NCI-H146 (cell line): ENCODE data around the gene MDH2.
A peak's percentile ranks its signal among the peaks of the same experiment; 100 is the strongest.
"Not testable (repeated sequence)": the region's sequence is repeated elsewhere in the genome, so short reads cannot be mapped to it uniquely, and the experiment has no call there.

Experiments used
- DNase-seq: peaks from one replicate; lab custom pipeline; 2025; lab: John Stamatoyannopoulos, UW

Gene MDH2

GRCh38 chr7:76047811-76048667 lies at the start of gene MDH2, which contains the start of gene STYXL1:
MDH2 (plus strand) TSS chr7:76048106; CDS start chr7:76048161, 55 bp downstream.
STYXL1 (minus strand) TSS chr7:76048000; CDS start chr7:76030523, 17,477 bp downstream.
- peak; percentile 97 for DNase-seq

DNA sequence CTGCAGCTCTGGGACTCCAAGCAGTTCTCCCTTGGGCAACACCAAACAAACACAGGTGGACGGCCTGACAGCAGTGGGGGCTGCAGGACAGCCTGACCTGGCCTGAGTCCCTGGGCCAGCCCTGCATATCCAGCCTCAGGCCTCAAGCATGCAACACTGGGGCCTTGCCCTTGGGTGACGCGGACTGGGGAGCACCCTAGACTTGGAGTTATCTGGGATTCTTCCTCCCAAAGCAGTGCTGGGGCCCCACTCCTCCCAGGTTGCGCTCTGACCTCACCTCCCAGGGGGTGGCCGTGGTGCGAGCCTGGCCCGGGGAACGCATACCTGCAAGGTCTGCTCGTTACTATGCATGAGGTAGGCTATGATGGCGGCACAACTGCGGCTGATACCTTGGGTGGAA lies 47.3 kb upstream of the MDH2 start:
- DNase-seq, result no peak

- no peak for DNase-seq
These were observed 45.8 kb upstream of the MDH2 start for GRCh38 chr7:76002139-76002538.

GRCh38 chr7:76002822-76003221 lies 45.1 kb upstream of the MDH2 start:
- DNase-seq, result no peak

- no peak for DNase-seq
These were observed 44.6 kb upstream of the MDH2 start for GRCh38 chr7:76003351-76003750.

- DNase-seq, result not testable (repeated sequence)
These were observed 42.9 kb upstream of the MDH2 start for GRCh38 chr7:76005004-76005403.

DNA sequence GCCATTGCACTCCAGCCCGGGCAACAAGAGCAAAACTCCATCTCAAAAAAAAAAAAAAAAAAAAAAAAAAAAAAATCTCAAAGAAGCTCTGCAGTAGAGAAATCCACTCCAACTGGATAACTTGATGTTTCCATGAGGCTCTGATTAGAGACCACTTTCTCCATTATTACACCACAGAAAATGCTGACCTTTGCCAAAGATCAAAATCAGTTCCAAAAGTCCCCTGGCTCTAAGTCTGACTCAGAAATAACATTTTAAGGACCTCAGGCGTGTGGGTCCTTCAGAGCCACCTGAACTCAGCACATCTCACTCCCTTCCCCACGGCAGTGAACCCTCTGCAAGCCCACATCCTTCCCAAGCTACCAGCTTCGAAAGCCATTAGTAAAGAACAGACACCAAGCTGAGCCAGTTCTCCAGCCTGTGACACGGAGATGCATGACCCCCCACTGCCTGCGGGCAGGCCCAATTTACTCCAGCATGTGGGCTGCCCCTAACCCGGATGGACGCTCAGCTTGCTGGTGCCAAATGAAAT lies 39.7 kb upstream of the MDH2 start:
- DNase-seq, result no peak

GRCh38 chr7:76009672-76010600 lies 38.0 kb upstream of the MDH2 start:
- DNase-seq, result no peak

- DNase-seq, result no peak
These were observed 36.5 kb upstream of the MDH2 start for GRCh38 chr7:76011442-76011861.

DNA sequence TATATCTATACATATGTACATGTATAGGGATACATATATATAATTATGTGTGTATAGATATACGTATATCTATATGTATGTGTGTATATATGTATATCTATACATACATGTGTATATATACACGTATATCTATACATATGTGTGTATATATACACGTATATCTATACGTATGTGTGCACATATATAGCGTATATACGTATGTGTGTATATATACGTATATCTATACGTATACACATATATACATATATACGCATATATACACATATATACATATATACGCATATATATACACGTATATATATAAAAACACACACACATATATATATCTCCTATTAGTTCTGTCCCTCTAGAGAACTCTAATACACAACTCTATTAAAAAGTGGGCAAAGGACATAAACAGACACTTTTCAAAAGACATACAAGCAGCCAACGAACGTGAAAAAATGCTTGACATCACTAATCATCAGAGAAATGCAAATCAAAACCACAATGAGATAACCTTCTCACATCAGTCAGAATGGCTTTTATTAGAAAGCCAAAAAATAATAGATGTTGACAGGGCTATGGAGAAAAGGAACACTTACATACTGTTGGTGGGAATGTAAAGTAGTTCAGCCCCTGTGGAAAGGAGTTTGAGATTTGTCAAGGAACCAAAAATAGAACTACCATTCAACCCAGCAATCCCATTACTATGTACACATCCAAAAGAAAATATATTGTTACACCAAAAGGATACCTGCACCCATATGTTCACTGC lies 31.5 kb upstream of the MDH2 start:
- no peak for DNase-seq

DNA sequence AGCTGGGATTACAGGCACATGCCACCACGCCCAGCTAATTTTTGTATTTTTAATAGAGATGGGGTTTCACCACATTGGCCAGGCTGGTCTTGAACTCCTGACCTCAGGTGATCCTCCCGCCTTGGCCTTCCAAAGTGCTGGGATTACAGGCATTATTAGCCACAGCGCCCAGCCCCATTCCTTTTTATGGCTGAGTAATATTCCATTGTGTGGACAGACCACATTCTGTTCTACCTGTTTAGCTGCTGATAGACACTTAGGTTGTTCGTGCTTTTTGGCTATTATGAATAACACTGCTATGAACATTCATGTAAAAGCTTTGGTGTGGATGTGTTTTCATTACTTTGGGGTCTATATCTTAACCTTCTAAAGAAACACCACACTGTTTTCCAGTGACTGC lies 29.4 kb upstream of the MDH2 start:
- not testable (repeated sequence) for DNase-seq

- DNase-seq, result peak; percentile 60
These were observed 27.7 kb upstream of the MDH2 start for GRCh38 chr7:76020031-76020714.

- DNase-seq, result no peak
These were observed 25.7 kb upstream of the MDH2 start for GRCh38 chr7:76022026-76022780.

DNA sequence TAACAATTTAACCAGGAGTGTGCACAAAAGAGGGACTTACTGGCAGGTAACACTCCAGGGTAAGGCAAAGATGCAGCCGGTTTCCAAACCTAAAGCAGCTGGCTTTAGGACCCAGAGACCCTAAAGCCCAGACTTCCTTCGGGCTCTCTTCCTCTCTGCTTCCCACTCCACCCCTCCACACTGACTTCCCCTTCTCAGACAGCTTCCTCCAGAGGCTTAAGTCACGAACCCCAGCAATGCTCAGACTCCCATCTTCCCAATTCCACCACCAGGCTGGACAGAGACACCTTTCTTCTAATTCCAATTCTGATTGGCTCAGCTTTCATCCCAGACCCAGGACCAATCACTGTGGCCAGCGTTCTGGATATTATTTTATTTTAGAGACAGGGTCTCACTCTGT lies 24.9 kb upstream of the MDH2 start:
- DNase-seq, result no peak

DNA sequence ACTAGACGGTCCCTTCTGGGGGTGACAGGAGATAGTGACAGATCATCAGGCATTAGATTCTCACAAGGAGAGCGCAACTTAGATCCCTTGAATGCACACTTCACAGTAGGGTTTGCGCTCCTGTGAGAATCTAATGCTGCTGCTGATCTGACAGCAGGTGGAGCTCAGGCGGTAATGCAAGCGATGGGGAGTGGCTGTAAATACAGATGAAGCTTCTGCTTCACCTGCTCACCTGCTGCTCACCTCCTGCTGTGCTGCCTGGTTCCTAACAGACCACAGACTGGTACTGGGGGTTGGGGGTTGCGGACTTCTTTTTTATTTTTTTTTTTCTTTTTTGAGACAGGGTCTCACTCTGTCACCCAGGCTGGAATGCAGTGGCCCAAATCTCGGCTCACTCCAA lies 18.2 kb upstream of the MDH2 start:
- DNase-seq, result peak; percentile 80

- no peak for DNase-seq
These were observed 15.9 kb upstream of the MDH2 start for GRCh38 chr7:76031964-76032363.

DNA sequence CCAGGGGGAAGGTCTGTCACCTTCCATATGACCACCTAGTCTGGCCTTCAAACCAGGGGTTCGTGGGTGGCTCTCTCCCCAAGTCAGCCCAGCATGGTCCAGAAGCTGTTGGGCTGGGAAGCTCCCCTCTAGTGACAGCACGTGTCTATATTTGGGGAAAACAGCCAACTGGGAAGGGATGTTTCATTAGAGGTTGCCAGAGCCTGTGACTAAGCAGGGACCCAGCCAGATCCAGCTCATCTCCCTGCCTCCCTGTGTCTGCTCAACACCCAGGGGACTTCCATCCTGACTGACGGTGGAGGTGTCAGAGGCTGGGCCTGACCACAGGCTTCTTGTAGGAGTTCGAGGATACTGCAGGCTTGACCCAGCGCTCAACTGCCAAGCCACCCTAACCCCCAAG lies 10.6 kb upstream of the MDH2 start:
- DNase-seq, result no peak

- no peak for DNase-seq
These were observed 7.8 kb upstream of the MDH2 start for GRCh38 chr7:76040126-76040525.

DNA sequence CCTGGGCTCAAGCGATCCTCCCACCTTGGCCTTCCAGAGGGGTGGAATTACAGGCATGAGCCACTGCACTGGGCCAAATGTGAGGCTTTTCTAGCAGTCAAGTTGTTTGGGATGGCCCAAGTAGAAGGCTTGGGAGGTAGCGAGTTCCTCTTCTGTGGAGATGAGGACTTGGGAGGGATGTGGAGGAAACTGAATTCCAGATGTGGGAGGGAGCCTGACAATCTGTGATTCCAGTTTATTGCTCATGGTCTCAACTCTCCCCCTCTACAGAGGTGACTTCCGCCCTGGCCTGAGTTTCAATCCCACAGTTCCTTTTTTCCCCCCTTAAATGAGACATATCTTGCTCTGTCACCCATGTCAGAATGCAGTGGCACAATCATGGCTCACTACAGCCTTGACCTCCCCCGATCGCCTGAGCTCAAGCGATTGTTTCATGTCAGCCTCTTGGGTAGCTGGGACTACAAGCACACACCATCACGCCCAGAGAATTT lies 3.5 kb upstream of the MDH2 start:
- no peak for DNase-seq

DNA sequence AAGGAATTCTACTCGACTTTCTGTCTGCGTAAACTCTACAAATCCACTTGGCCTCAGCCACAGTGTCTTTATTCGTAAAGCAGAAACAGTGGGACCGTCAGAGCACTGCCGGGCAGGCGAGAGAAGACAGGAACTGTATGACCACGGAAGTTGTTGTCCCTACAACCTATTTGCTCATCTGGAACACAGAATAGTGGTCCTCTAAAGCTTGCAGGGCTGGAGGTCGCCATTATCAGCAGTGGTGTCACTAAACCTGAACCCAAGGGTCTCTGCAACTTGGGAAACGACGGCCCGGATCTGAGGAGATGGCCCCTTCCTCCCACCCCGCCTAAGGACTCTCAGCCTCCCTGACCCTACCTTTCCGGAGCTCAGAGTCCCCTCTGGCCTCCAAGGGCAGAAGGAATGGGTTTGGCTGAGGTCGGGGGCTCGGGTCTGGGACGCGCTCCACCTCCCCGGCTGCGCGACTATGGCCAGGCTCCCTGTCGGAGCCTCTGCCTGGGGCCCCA lies 548 bp upstream of the MDH2 start:
- no peak for DNase-seq
